ENCODE results near the gene COMMD8.

DNA sequence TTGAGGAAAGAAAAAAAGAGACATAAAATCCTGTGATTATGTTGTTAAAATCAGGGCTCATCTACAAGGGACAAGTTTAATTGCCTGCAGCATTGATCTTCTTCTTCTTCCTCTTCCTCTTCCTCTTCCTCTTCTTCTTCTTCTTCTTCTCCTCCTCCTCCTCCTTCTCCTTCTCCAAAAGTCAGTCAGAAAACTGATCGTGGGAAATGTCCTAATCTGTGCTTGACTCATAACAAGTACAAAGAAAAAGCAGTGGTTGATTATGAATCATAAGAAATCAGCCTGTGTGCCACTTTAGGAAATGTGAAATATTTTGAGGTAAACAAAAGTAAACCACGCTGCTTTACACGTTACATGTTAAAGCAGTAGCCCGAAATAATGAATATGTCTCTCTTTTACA, 18.8 kb upstream of the COMMD8 start:
- TF ChIP-seq EZH2 (IDR thresholded peaks at IDR 0.05) (no peak), RAD21 (IDR thresholded peaks at IDR 0.05; ENCODE audit: low read depth) (no peak)

Data from HCT116 (cell line).